ENCODE data around the gene ECE2.
"Not testable (repeated sequence)": the region's sequence is repeated elsewhere in the genome, so short reads cannot be mapped to it uniquely, and the experiment has no call there.

ECE2 gene

GRCh38 chr3:184262764-184263179, 13.1 kb upstream of the ECE2 start:
- Histone ChIP-seq H3K9ac (ENCODE audit: low read length) (no peak overlapping the region), H3K9me2 (ENCODE audit: low read depth, low read length) (no peaks in the 10 kb centered on the region), H3K27me3 (ENCODE audit: insufficient read depth, low read length) (peaks cover 10% of the 10 kb centered on the region; the same call in 1 of the 2 replicates), H3K9me3 (ENCODE audit: low read length) (no peaks in the 10 kb centered on the region), H3K27ac (ENCODE audit: low read depth, low read length, poor library complexity, severe bottlenecking) (no peak overlapping the region), H4K20me1 (ENCODE audit: insufficient read depth, low read length) (no peaks in the 10 kb centered on the region), H3K36me3 (ENCODE audit: insufficient read depth, low read length) (no peaks in the 10 kb centered on the region; the same call in 1 of the 2 replicates), H3K79me2 (ENCODE audit: insufficient read depth, low read length) (no peaks in the 10 kb centered on the region), H3F3A (ENCODE audit: insufficient read depth, low read length) (no peaks in the 10 kb centered on the region), H3K4me3 (ENCODE audit: low read depth, low read length, poor library complexity, severe bottlenecking) (no peak overlapping the region), H3K4me1 (ENCODE audit: insufficient read depth, low read length, severe bottlenecking) (peaks cover 12% of the 10 kb centered on the region), H2AFZ (ENCODE audit: low read length) (no peak overlapping the region), H3K4me2 (ENCODE audit: low read length) (no peak overlapping the region)
- TF ChIP-seq EZH2 (IDR thresholded peaks at IDR 0.05; ENCODE audit: borderline replicate concordance, low read length) (no peak), CTCF (IDR thresholded peaks at IDR 0.05; ENCODE audit: low read length) (no peak)

GRCh38 chr3:184267249-184267648, 8.6 kb upstream of the ECE2 start:
- not testable (repeated sequence) for H3K36me3 ChIP-seq (ENCODE audit: insufficient read depth, low read length); H3K4me1 ChIP-seq (ENCODE audit: insufficient read depth, low read length, severe bottlenecking); H3K27ac ChIP-seq (ENCODE audit: low read depth, low read length, poor library complexity, severe bottlenecking); H3K9me3 ChIP-seq (ENCODE audit: low read length); H3K4me2 ChIP-seq (ENCODE audit: low read length); H2AFZ ChIP-seq (ENCODE audit: low read length); H3F3A ChIP-seq (ENCODE audit: insufficient read depth, low read length); H3K4me3 ChIP-seq (ENCODE audit: low read depth, low read length, poor library complexity, severe bottlenecking); H3K79me2 ChIP-seq (ENCODE audit: insufficient read depth, low read length); H3K9me2 ChIP-seq (ENCODE audit: low read depth, low read length); H3K9ac ChIP-seq (ENCODE audit: low read length); H4K20me1 ChIP-seq (ENCODE audit: insufficient read depth, low read length)
- peaks cover 10% of the 10 kb centered on the region; the same call in 1 of the 2 replicates for H3K27me3 ChIP-seq (ENCODE audit: insufficient read depth, low read length)

GRCh38 chr3:184272269-184272668, 3.6 kb upstream of the ECE2 start:
- no peaks in the 10 kb centered on the region for H3K36me3 ChIP-seq (ENCODE audit: insufficient read depth, low read length)
- H3K4me3 ChIP-seq (ENCODE audit: low read depth, low read length, poor library complexity, severe bottlenecking), result no peak overlapping the region
- no peak overlapping the region for H3K9ac ChIP-seq (ENCODE audit: low read length)
- no peak overlapping the region for H2AFZ ChIP-seq (ENCODE audit: low read length)
- peaks cover 9% of the 10 kb centered on the region; the same call in 1 of the 2 replicates for H3K27me3 ChIP-seq (ENCODE audit: insufficient read depth, low read length)
- H3K79me2 ChIP-seq (ENCODE audit: insufficient read depth, low read length), result no peaks in the 10 kb centered on the region
- no peak overlapping the region for H3K27ac ChIP-seq (ENCODE audit: low read depth, low read length, poor library complexity, severe bottlenecking)
- H3K4me1 ChIP-seq (ENCODE audit: insufficient read depth, low read length, severe bottlenecking), result no peaks in the 10 kb centered on the region
- no peaks in the 10 kb centered on the region for H3K9me2 ChIP-seq (ENCODE audit: low read depth, low read length)
- H3K9me3 ChIP-seq (ENCODE audit: low read length), result no peaks in the 10 kb centered on the region
- TF ChIP-seq CTCF (IDR thresholded peaks at IDR 0.05; ENCODE audit: low read length) (no peak), EZH2 (IDR thresholded peaks at IDR 0.05; ENCODE audit: borderline replicate concordance, low read length) (no peak)
- no peak overlapping the region for H3K4me2 ChIP-seq (ENCODE audit: low read length)
- no peaks in the 10 kb centered on the region for H4K20me1 ChIP-seq (ENCODE audit: insufficient read depth, low read length)
- no peaks in the 10 kb centered on the region for H3F3A ChIP-seq (ENCODE audit: insufficient read depth, low read length)

GRCh38 chr3:184275381-184275701, 481 bp upstream of the ECE2 start:
- no peak overlapping the region for H3K27ac ChIP-seq (ENCODE audit: low read depth, low read length, poor library complexity, severe bottlenecking)
- no peak overlapping the region for H3K4me3 ChIP-seq (ENCODE audit: low read depth, low read length, poor library complexity, severe bottlenecking)
- no peaks in the 10 kb centered on the region for H4K20me1 ChIP-seq (ENCODE audit: insufficient read depth, low read length)
- TF ChIP-seq CTCF (IDR thresholded peaks at IDR 0.05; ENCODE audit: low read length), result no peak
- TF ChIP-seq EZH2 (IDR thresholded peaks at IDR 0.05; ENCODE audit: borderline replicate concordance, low read length), result no peak
- H3K9me3 ChIP-seq (ENCODE audit: low read length), result no peaks in the 10 kb centered on the region
- H3K79me2 ChIP-seq (ENCODE audit: insufficient read depth, low read length), result no peaks in the 10 kb centered on the region
- H3K9ac ChIP-seq (ENCODE audit: low read length), result no peak overlapping the region
- H3K4me2 ChIP-seq (ENCODE audit: low read length), result no peak overlapping the region
- H3K9me2 ChIP-seq (ENCODE audit: low read depth, low read length), result no peaks in the 10 kb centered on the region
- peaks cover 10% of the 10 kb centered on the region; the same call in 1 of the 2 replicates for H3K27me3 ChIP-seq (ENCODE audit: insufficient read depth, low read length)
- no peaks in the 10 kb centered on the region for H3K4me1 ChIP-seq (ENCODE audit: insufficient read depth, low read length, severe bottlenecking)
- H2AFZ ChIP-seq (ENCODE audit: low read length), result no peak overlapping the region
- H3F3A ChIP-seq (ENCODE audit: insufficient read depth, low read length), result no peaks in the 10 kb centered on the region
- H3K36me3 ChIP-seq (ENCODE audit: insufficient read depth, low read length), result no peaks in the 10 kb centered on the region

Measured in OCI-LY1 (cell line).